Activated T-cell treated with anti-CD3 and anti-CD28 coated beads for 24 hours (primary cell): ENCODE measurements around the gene SYCE1.
"Not testable (repeated sequence)": the region's sequence is repeated elsewhere in the genome, so short reads cannot be mapped to it uniquely, and the experiment has no call there.

Experiments used
- DNase-seq: peaks from one replicate; pipeline ENCODE4 v3.0.0-alpha.2; 2020; ENCODE audit warnings: low read depth

SYCE1 gene

DNA sequence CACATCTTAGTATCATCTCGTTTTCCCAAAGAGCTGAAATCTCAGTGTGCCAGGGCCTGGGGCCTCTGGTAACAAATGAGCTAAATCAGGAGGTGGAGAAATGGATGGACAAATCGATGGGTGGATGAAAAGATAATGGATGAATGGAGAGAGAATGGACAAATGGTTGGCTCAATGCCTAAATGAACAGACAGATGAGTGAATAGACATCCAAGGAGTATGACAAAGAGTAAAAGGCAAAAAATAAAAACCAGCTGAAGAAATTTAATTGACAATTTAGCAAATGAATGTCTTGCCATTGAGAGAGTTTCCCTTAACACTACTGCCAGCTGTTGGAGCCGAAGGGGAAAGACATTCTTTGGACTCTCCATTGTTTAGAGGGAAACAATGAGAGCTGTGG is 8.0 kb downstream of the SYCE1 start:
- no peak for DNase-seq

DNA sequence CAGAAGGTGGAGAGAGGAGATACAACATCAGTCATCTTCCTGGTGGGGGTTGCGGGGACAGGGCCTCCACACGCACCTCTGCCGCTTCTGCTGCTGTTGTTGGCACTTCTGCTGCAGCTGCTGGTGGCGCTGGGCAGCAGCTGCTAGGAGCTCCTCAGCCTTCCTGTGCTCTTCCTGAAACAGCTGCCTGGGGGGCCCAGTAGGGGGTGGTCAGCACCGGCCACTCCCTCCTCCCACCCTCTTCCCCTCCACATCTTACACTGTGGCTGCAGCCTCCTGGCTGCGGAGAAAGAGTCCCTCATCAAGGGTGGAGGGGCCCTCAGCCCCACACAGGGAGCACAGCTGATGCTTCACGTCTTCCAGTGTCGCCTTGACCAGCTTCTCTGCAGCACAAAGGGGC is 9.9 kb downstream of the SYCE1 start:
- no peak for DNase-seq

DNA sequence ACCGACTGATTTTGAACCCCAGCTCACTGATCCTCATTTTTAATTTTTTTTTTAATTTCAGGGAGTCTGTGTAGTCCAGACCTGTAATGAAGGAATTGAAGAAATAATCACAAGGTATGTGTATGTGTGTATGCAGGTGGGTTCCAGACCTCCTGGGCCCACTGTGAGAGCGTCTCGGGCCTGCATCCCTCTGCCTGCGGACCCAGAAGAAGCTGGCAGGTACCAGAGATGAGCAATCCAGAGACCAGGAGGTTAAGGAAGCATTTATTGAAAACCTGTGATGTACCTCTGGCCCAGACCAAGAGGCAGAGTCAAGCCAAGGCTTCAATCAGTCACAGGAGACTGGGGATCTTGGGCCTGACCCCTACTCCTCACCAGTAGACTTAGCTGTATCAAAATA is 10.8 kb downstream of the SYCE1 start:
- DNase-seq, result no peak

DNA sequence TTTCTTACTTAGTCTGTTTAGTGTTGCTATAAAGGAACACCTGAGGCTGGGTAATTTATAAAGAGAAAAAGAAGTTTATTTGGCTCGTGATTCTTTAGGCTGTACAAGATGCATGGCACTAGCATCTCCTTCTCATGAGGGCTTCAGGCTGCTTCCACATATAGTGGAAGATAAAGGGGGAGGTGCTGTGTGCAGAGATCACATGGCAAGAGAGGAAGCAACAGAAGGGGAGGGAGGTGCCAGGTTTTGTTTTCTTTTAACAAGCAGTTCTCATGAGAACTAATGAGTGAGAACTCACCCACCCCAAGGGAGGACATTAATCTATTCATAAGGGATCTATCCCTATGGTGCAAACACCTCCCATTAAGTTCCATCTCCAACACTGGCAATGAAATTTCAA is 20.9 kb downstream of the SYCE1 start:
- no peak for DNase-seq

DNA sequence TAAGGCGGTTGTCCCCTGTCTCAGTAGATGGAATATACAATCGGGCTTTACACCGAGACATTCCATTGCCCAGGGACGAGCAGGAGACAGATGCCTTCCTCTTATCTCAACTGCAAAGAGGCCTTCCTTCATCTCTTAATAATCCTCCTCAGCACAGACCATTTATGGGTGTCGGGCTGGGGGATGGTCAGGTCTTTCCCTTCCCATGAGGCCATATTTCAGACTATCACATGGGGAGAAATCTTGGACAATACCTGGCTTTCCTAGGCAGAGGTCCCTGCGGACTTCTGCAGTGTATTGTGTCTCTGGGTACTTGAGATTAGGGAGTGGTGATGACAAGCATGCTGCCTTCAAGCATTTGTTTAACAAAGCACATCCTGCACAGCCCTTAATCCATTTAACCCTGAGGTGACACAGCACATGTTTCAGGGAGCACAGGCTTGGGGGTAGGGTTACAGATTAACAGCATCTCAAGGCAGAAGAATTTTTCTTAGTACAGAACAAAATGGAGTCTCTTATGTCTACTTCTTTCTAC is 23.9 kb downstream of the SYCE1 start:
- DNase-seq, result not testable (repeated sequence)

DNA sequence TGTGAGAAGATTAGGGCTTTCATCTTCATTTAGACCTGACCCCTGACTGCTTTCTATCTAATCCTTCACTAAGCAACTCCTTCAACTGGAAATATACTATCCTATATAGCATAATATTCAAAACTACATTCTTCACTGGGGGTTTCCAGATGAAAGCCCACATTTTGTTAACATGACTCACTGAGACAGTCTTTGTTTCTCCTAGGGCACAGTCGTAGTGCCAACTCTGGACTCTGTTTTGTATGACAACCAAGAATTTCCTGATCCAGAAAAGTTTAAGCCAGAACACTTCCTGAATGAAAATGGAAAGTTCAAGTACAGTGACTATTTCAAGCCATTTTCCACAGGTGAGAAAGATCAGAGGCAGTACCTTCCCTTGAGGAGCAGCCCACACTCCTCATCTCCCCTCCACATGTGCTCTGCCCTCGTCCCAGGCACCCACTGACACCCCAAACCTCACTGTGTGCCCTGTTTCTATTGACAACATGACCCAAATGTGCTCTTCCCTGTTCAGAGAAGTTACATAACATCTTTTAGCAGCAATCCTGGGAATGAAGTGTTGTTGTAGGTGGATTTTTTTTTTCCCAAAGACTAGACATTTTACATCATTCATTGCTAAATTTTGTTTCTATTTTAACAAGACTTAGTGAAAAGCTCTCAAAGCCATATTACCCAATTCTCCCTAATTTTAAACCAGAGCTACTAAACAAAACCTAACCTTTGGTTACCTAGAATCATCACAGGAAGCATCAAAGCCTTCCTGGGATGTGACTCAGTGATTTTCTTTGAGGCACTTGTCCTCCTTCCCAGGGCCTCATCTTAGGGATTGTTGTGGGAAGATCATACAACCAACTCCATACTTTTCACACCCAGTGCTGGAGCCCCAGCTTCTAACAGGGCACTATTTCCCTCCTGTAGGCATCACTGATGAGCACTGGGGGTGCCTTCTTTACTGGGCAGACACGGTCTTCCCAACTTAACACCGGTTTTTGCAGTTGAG is 27.5 kb downstream of the SYCE1 start:
- DNase-seq, result no peak

DNA sequence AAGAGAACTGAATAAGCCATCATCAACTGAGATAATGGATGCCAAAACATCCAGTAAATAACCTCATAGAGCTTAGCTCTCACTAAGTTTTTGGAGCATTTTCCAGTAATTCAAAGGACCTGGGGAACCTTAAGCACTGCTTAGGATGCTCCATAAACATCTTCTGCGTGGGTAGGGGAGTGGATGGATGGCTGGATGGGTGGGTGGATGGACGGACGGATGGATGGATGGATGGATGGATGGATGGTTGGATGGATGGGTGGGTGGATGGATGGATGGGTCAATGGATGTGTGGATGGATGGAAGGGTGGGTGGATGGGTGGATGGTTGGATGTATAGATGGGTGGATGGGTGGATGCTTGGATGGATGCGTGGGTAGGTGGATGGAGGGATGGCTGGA is 29.2 kb downstream of the SYCE1 start:
- no peak for DNase-seq

DNA sequence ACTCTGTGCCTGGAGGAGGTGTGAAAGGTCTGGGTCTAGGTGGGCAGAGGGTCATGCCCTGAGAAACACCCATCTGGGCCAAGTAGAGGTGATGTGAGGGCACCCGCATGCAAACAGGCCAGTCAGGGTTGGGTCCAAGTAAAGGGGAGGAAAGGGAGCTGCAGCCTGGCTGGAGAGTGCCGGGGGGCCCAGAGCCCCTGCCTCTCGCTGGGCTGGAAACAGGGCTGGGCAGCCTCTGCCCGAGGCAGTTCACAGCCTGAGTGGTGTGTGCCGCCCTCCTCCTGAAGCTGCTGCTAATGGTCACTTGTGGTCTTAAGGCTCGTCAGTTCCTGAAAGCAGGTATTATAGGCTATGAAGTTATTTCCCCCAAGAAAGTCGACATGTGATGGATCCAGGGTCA is 31.0 kb downstream of the SYCE1 start:
- no peak for DNase-seq

DNA sequence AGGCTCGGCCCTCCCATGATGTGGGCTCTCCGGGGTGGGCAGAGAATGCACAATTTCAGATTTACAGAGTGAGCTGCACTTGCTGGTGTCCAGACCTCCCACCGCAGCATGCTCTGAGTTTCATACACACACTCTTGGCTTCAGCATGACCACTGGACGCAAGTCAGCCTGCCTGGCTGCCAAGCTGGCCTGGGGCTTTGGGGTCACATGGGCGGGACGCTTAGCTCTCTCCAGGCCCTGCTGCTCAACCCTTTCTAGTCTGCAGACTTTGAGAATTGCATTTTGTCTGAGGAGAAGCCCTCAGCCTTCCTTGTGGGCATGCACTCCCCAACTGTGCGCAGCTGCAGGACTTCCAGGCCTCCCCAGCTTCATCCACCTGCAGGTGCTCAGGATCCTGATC is 32.5 kb downstream of the SYCE1 start:
- DNase-seq, result no peak

DNA sequence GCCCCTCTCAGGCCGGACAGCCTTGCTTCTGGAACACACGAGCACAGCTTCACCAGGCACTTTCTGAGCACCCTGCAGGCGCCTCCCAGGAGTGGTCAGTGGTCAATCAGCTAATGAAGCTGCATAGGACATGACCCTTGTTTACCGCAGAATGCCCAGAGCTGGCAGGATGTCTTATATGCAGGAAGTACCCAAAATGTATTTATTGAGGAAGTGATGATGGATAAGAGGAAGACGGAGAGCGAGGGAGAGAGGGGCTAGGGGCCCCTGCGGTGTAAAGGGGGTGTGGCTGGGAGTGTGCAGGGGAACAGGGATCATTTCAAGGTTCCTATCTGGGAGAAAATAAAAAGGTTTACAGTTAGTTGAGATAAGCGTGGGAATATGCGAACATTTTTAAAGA is 34.9 kb downstream of the SYCE1 start:
- no peak for DNase-seq

DNA sequence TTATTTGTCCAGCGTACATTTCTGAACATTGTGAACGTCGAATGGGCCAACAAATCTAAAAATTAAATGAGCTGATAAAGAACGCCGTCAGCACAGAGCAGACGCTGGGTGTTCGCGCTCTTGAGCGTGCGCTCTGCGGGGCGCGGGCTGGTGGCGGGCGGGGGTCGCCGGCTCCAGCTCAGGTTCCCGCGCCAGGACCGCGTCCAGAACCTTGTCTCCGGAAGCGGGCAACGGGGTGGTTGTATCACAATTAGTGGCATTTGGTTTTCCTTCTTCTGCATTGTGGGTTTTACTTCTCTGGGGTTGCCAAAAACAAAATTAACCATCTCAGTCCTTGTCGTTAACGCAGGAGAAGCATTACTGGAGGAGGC is 35.8 kb downstream of the SYCE1 start:
- no peak for DNase-seq

DNA sequence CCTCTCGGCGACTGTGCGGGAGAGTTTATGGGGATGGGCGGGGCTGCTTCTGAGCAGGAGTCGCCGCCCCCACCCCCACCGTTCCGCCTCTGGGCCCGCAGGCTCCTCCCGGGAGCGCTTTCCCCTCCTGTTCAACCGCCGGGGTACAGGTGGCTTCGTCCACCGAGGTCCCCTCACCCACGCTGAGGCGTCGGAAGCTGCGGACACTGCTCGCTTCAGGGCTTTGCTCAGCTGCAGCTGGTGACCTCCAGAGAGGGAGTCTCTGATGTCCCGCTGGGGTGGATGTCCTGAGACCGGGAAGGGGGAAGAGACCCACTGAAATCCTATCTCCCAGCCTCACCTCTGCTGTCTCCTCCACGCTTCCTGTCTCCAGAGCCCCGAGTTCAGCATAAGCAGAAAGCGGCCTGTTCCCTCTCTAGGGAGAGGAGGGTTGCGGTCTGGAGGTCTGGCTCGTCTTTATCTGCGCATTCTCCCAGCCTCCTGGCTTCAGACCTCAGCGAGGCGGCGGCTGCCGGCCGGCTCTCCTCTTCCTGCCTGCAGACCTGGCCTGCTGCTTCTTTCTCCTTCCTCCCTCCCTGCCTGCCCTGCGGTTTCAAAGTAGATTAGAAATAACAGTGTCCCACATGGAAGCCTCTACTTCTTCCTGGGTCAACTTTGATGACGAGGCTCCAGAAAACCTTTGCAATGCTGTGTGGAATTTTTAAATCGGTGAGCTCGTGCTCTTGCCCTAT is 36.4 kb downstream of the SYCE1 start:
- DNase-seq, result no peak

DNA sequence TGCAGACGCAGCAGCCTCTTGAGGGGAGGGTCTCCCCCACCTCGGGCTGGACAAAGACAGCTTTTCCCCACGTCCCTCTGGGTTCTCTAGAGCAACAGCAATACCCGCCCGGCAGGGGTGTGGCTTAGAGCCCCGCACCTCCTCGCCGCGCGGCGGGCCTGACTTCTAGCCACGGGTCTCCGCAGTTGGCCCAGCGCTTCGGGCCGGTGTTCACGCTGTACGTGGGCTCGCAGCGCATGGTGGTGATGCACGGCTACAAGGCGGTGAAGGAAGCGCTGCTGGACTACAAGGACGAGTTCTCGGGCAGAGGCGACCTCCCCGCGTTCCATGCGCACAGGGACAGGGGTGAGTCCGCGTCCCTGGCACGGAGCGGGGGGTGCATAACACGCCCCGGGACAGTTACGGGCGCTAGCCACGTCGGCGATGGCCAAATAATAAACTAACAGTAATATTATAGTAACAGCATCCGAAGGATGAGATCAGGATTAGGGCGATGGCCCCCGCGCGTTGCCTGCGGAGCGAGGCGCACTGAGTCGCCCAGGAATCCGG is 37.0 kb downstream of the SYCE1 start:
- no peak for DNase-seq

DNA sequence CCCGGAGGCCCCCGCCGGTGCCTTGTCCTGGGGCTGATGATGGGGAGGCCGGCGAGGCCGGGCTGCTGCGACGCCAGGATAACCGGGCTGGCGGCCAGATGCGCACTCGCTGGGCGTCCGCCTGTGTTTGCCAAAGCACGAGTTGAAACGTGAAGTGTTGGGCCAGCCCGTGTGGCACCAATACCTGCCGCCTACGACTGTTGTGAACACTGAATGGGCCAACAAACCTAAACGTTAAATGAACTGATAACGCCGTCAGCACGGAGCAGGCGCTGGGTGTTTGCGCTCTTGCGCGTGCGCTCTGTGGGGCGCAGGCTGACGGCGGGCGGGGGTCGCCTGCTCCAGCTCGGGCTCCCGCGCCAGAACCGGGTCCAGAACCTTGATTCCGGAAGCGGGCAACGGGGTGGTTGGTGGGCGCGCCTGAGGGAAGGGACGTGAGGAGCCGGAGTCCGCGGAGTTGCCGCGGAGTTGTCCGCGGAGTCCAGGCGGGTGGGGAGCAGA is 37.6 kb downstream of the SYCE1 start:
- no peak for DNase-seq

DNA sequence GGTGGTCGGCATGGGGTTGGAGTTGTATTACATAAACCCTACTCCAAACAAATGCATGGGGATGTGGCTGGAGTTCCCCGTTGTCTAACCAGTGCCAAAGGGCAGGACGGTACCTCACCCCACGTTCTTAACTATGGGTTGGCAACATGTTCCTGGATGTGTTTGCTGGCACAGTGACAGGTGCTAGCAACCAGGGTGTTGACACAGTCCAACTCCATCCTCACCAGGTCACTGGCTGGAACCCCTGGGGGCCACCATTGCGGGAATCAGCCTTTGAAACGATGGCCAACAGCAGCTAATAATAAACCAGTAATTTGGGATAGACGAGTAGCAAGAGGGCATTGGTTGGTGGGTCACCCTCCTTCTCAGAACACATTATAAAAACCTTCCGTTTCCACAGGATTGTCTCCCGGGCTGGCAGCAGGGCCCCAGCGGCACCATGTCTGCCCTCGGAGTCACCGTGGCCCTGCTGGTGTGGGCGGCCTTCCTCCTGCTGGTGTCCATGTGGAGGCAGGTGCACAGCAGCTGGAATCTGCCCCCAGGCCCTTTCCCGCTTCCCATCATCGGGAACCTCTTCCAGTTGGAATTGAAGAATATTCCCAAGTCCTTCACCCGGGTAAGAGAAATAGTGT is 38.3 kb downstream of the SYCE1 start, which contains the start of gene CYP2E1:
Gene CYP2E1, plus strand, starts transcription at position 407 of the 632 bp plus-strand sequence. Its CDS starts 33 bp downstream, at position 440.
- DNase-seq, result no peak

DNA sequence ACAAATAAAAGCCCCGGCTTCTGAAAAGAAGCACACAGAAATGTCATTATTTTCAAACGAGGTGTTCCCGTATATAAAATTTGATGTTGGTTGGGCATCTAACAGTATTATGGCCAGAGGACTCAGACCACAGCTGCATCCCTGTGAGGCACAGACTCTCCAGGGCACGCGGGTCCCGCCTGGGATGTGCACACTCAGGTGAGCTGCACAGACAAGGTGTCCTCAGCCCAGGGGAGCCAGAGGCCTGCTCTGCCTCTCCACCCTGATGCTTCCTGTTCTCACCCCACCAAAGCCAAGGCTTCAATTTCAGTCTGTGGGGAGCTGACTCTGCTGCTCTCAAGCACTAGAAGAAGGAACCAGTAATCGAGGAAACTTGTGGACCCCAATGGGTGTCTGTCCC is 39.9 kb downstream of the SYCE1 start:
- DNase-seq, result no peak

DNA sequence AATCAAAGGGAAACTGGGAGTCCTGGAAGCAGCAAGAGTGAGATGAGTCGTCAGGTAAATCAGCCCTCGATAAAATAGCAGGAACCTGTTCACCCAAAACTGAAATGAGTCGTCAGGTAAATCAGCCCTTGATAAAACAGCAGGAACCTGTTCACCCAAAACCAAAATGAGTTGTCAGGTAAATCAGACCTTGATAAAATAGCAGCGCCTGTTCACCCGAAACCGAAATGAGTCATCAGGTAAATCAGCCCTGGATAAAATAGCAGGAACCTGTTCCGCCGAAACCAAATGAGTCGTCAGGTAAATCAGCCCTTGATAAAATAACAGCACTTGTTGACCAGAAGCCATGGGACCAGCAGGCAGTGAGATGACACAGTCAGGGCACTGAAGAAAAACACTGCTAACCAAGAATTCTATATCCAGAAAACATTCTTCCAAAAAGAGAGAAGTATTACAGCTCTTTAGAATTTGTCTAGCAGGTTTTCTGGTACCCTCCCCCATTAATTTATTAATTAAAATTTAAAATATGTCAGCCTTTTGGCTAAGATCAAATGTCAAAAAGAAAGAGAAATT is 41.7 kb downstream of the SYCE1 start:
- no peak for DNase-seq

DNA sequence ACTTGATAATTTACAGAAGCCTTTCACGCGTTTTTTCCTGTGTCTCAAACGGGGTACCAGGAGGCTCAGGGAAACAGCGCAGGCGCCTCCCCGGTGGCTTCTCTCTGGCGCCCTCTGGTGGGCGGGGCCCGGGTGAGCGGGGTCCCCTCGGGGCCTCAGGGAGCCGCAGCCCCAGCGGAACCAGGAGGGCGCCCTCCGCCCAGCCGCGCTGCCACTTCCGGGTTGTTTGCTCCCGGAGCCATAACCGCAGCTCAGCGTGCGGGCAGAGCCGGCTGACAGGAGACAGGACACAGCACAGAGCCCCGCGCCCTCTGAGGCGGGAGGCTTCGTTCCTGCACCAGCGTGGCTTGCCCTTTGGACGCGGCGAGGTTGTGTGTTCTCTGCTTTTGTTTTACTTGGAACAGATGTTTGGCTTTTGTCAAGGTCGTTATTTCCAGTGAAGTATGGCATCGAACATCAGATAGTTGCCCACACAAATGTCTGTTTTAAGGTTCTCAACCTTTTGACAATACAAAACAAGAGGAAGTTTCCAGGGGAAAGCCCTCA is 45.1 kb downstream of the SYCE1 start:
- peak; percentile 92 for DNase-seq

DNA sequence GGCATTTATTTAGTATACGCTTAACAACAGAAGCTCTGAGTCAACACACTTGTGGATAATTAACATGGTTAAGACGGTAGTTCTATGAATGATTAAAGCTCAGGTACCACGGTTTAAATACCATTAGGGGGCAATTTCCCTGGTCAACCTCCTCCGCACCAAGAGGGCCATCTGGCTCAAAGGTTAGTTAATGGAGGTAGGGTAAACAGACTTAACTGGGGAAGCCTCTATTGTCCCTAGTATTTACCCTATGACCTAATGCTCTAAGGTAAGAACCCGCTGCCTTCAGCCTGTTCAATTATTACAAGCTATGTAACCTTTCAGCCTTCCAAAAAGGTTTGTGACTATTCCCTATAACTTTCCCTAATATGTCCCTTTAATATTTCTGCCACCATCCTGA is 46.9 kb downstream of the SYCE1 start:
- not testable (repeated sequence) for DNase-seq

DNA sequence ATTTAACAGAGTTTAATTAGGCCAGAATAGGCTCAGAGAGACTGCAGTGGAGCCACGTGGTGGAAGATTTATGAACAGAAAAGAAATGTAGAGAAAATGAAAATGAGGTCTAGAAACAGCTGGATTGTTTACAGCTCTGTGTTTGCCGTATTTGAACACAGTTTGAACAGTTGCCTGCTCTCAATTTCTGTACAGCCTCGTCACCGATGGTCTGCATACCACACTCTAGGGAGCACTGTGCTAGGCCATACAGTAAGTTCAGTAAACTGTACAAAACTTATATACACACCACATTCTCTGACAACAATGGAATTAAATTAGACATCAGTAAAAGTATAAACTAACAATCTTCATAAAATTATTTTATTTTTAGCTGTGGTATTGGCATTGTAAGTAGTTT is 49.3 kb downstream of the SYCE1 start:
- no peak for DNase-seq

DNA sequence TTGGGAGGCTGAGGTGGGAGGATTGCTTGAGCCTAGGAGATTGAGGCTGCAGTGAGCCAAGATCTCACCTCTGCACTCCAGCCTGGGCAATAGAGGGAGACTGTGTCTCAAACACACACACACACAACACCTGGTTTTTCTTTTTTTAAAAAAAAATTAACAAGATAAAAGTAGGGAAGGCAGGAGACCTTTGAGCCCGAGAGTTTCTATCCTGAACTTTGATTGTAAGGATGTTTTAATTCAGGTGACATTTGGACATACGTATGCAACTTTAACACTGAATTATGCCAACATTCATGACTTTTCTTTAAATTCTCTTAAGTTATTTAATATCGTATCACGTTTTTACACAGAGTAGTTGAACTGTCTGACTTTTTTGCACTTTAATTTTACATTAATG is 49.9 kb downstream of the SYCE1 start:
- DNase-seq, result no peak
